Thymus (tissue), 11 donors: ENCODE measurements around the gene NDUFS6. TPM values are rescaled to one million over a fixed set of nuclear protein-coding genes. Genes with fewer than 3 reads are reported as not detected.

ENCODE experiments used
- DNase-seq, 9 donors: peaks; one replicate each; pipeline ENCODE4 v3.0.0-alpha.2; 2013; ENCODE audit warnings: low spot score in 9 of 9, low read depth in 6 of 9, missing footprints in 1 of 9
- H3K27ac ChIP-seq, 2 donors: one replicate each; pipeline ENCODE4 v1.5.1; 2013; ENCODE audit warnings: control low read depth in 1 of 2, low read depth in 1 of 2, low read length in 1 of 2, mild to moderate bottlenecking in 1 of 2, moderate library complexity in 1 of 2
- H3K27me3 ChIP-seq, 2 donors: one replicate each; pipeline ENCODE4 v1.5.1; 2013; ENCODE audit warnings: low read length in 1 of 2; ENCODE audit not compliant: control insufficient read depth in 2 of 2, insufficient read depth in 1 of 2
- H3K36me3 ChIP-seq, 2 donors: one replicate each; pipeline ENCODE4 v1.5.1; 2013; ENCODE audit warnings: low read length in 1 of 2, mild to moderate bottlenecking in 1 of 2, moderate library complexity in 1 of 2; ENCODE audit not compliant: control insufficient read depth in 2 of 2, insufficient read depth in 2 of 2
- H3K4me1 ChIP-seq, 2 donors: one replicate each; pipeline ENCODE4 v1.5.1; 2013; ENCODE audit warnings: low read length in 2 of 2; ENCODE audit not compliant: control insufficient read depth in 2 of 2, insufficient read depth in 2 of 2
- H3K4me3 ChIP-seq, 2 donors: one replicate each; pipeline ENCODE4 v1.5.1; 2013; ENCODE audit warnings: low read length in 2 of 2, control low read depth in 1 of 2, mild to moderate bottlenecking in 1 of 2
- H3K9me3 ChIP-seq, 2 donors: one replicate each; pipeline ENCODE4 v1.5.1; 2013; ENCODE audit warnings: low read length in 1 of 2, mild to moderate bottlenecking in 1 of 2; ENCODE audit not compliant: control insufficient read depth in 2 of 2, insufficient read depth in 1 of 2
- WGBS: extraction: QIAGEN DNeasy Blood & Tissue Kit; methylation state at CpG from one replicate; pipeline ENCODE4 v1.1.7; 2013; 5-methylcytosine and 5-hydroxymethylcytosine counted together
- polyA plus RNA-seq: library from polyadenylated mRNA; stranded (reverse); fragments of 200-250 nt; gene quantifications from one replicate; pipeline ENCODE4 v1.2.3, GENCODE V29; 2013
- total RNA-seq: library from RNA; stranded (reverse); fragments of 120-200 nt; gene quantifications from one replicate; pipeline ENCODE4 v1.2.4, GENCODE V29; 2013
- donor health status: healthy.

The NDUFS6 gene
- total and polyA plus RNA-seq, 2 donors: 42.8 to 55.0 TPM

DNA sequence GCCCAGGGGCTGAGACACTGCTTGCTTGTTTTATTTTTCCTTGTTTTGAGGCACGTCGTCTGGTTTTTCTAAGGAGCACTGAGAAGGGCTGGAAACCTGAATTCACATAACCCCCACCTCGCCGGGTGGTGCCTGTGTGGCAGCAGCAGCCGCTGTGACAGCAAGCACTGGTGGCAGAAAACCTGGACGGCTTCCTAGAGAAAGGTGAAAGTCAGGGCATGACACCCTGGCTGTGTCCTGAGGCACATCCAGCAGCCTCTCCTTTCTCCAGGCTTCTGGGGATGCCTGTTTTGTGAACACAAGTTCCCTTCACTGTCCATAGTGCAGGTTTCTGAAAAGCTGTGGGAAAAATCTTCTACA lies 30.8 kb upstream of the NDUFS6 start:
- Histone ChIP-seq H3K4me1 (no peaks in the 10 kb centered on the region), H3K27me3 (peaks cover 0 to 8% of the 10 kb centered on the region in 2 donors), H3K36me3 (no peaks in the 10 kb centered on the region), H3K9me3 (no peaks in the 10 kb centered on the region), H3K27ac (no peak overlapping the region), H3K4me3 (no peak overlapping the region)
- WGBS: 76% methylated on average over 6 of the region's 6 CpGs
- DNase-seq: no peak

GRCh38 chr5:1771149-1772065 lies 29.8 kb upstream of the NDUFS6 start:
- H3K4me3 ChIP-seq: no peak overlapping the region
- no peak overlapping the region for H3K27ac ChIP-seq
- WGBS: 83% methylated on average over 20 of the region's 20 CpGs
- H3K4me1 ChIP-seq: no peaks in the 10 kb centered on the region
- peaks cover 0 to 8% of the 10 kb centered on the region in 2 donors for H3K27me3 ChIP-seq
- no peaks in the 10 kb centered on the region for H3K9me3 ChIP-seq
- no peak for DNase-seq
- H3K36me3 ChIP-seq: no peaks in the 10 kb centered on the region

DNA sequence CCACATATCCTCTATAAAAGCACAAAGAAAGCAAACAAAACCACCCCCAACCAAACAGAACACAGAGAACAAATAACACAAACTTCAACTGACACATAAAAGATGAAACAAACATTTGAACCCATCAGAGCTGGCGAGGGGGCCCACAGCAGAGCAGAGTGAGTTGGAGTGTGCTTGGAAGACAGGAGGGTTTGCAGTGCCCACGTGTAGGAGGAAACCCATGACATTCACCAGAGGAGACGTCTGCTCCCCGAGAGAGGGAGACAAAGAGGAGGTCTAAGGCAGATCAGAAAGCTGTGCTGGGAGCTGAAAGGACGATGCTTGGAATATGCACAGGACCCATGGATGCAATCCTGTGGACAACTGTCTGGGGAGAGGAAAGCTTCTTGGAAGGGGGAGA lies 28.6 kb upstream of the NDUFS6 start:
- no peak overlapping the region for H3K27ac ChIP-seq
- no peak overlapping the region for H3K4me3 ChIP-seq
- no peaks in the 10 kb centered on the region for H3K36me3 ChIP-seq
- peak in 3 of 9 donors; percentile 15 to 59 (median 37) for DNase-seq
- no peaks in the 10 kb centered on the region for H3K4me1 ChIP-seq
- H3K27me3 ChIP-seq: peaks cover 0 to 11% of the 10 kb centered on the region in 2 donors
- 37% methylated on average over 5 of the region's 5 CpGs for WGBS
- H3K9me3 ChIP-seq: no peaks in the 10 kb centered on the region

DNA sequence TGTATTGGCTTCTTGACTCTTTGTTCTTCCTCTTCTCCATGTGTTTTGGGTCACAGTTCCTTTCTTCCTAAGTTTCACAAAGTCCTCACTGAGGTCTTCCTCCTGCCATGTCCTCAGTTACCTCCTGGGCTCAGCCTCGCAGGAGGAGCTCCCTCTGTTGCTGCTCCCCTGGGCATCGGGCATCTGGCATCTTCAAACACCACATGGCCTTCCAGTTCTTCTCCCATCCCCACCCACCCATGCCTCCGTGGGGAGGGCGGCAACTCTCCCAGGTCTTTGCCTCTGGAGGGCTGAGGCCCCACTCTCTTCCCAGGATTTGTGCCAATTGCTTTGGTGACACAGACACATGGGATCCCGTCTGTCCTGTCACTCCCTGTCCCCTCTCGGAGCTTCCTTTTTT lies 24.4 kb upstream of the NDUFS6 start:
- Histone ChIP-seq H3K27ac (no peak overlapping the region), H3K4me1 (no peaks in the 10 kb centered on the region), H3K9me3 (no peaks in the 10 kb centered on the region), H3K27me3 (peaks cover 0 to 22% of the 10 kb centered on the region in 2 donors), H3K36me3 (no peaks in the 10 kb centered on the region), H3K4me3 (no peak overlapping the region)
- 93% methylated on average over 6 of the region's 6 CpGs for WGBS
- DNase-seq: no peak

- Histone ChIP-seq H3K27ac (no peak overlapping the region), H3K4me1 (no peaks in the 10 kb centered on the region), H3K9me3 (no peaks in the 10 kb centered on the region), H3K36me3 (no peaks in the 10 kb centered on the region), H3K27me3 (peaks cover 0 to 22% of the 10 kb centered on the region in 2 donors), H3K4me3 (no peak overlapping the region)
- no peak for DNase-seq
- WGBS: 92% methylated on average over 31 of the region's 31 CpGs
Observed at GRCh38 chr5:1777281-1778137, 23.7 kb upstream of the NDUFS6 start.

DNA sequence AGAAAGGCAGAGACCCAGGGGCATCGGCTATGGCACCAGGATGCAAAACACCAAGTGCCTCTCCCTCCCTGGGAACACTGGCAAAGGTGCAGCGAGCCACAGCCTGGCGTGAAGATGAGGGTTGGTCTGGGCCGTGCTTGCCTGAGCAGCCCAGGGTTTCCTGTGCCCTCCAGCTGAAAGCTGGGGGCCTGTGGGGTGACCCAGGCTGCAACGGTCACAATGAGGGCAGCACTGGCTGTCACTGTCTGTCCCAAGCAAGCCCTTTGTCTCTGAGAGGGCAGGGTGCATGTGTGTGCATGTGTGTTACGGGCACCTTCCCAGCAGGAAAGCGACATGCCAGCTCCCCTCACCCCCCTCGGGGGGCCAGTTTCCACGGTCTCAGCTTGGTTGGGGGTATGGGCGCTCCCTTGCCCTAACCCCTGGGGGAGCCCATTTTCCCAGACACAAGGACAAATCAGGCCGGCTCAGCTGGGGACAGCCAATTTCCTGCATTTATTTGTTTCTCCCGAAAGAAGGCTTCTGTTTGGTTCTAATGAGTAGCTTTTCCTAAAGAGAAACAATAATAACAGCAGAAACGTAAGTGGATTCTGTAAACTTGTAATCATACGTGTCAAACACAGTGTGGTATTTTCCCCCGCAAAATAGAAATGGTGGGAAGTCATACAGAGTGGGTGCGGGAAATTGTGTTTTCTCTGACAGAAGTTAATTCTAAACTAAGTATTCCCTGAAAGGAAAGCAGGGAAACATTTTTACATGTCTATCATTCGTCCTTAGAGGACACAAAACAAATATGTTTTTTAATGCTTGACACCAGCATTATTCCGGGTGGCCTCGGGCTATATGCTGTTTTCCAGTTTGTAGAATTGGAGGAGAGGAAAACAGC lies 22.8 kb upstream of the NDUFS6 start:
- 67% methylated on average over 19 of the region's 19 CpGs for WGBS
- DNase-seq: no peak
- Histone ChIP-seq H3K27ac (no peak overlapping the region), H3K4me1 (peaks cover 0 to 3% of the 10 kb centered on the region in 2 donors), H3K4me3 (no peak overlapping the region), H3K9me3 (no peaks in the 10 kb centered on the region), H3K27me3 (peaks cover 0 to 27% of the 10 kb centered on the region in 2 donors), H3K36me3 (no peaks in the 10 kb centered on the region)

DNA sequence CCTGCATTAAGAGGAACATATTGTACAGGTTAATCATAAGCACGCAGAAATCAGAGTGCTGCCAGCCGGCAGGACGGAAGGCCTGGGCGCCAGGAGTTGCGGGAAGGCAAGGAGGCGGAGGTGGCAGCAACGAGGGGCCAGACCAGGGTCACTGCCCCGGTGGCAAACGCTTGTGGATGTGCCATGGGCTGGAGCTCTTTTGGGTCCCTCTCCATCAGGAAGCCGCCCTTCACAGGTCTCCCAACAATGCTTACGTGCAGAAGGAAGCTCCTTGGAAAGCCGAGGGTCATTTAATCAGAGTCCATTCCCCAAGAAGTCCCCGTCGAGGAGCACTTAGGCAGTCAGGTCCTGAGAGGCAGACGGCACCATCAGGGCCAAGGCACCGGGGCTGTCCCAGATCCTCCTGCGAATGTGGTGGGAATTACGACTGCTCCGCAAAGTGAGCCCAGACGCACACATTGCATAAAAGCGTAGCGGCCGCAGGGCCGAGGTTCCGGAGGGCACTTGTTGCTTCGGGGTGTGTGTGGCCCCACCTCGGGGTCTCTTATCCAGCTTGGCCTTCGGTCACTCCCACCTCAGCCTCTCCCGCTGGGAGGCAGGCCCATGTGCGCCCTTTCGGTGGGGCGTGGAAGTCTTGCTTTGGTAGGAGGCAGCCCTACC lies 22.1 kb upstream of the NDUFS6 start:
- peaks cover 0 to 3% of the 10 kb centered on the region in 2 donors for H3K4me1 ChIP-seq
- no peaks in the 10 kb centered on the region for H3K9me3 ChIP-seq
- no peak for DNase-seq
- H3K36me3 ChIP-seq: no peaks in the 10 kb centered on the region
- peaks cover 0 to 27% of the 10 kb centered on the region in 2 donors for H3K27me3 ChIP-seq
- H3K4me3 ChIP-seq: no peak overlapping the region
- 92% methylated on average over 32 of the region's 32 CpGs for WGBS
- no peak overlapping the region for H3K27ac ChIP-seq

GRCh38 chr5:1779782-1780613 lies 21.2 kb upstream of the NDUFS6 start:
- H3K27ac ChIP-seq: no peak overlapping the region

More at GRCh38 chr5:1779782-1780613, 21.2 kb upstream of the NDUFS6 start:
- H3K27me3 ChIP-seq: peaks cover 0 to 27% of the 10 kb centered on the region in 2 donors
- no peaks in the 10 kb centered on the region for H3K36me3 ChIP-seq
- no peaks in the 10 kb centered on the region for H3K9me3 ChIP-seq
- no peak for DNase-seq
- H3K4me3 ChIP-seq: no peak overlapping the region
- WGBS: 88% methylated on average over 20 of the region's 20 CpGs
- peaks cover 0 to 9% of the 10 kb centered on the region in 2 donors for H3K4me1 ChIP-seq
